Measurements from ENCODE around the gene RFX4. TPM values are rescaled to one million over a fixed set of nuclear protein-coding genes. Genes with fewer than 3 reads are reported as not detected.

RFX4 gene
- total RNA-seq = not detected in 2 replicates

GRCh38 chr12:106582641-106583230, at the start of gene RFX4:
Gene RFX4, plus strand, starts transcription at chr12:106583004. Its CDS starts 317 bp downstream, at chr12:106583321.

GRCh38 chr12:106774005-106774807, 191.4 kb downstream of the RFX4 start, which contains the start of gene RIC8B:
Gene RIC8B, plus strand, starts transcription at chr12:106774682. Its CDS starts 64 bp downstream, at chr12:106774746.

Other genes starting within 250 kb of the RFX4 start
- gene POLR3B, start 225.3 kb upstream of the RFX4 start, total RNA-seq = 14.1 and 20.7 TPM in 2 replicates
- 13.8 and 14.7 TPM in 2 replicates for gene RIC8B, start 191.7 kb downstream of the RFX4 start, total RNA-seq

Measured in regular cardiac myocyte (primary cell).